ENCODE results near the gene KIRREL1.

KIRREL1 gene

DNA sequence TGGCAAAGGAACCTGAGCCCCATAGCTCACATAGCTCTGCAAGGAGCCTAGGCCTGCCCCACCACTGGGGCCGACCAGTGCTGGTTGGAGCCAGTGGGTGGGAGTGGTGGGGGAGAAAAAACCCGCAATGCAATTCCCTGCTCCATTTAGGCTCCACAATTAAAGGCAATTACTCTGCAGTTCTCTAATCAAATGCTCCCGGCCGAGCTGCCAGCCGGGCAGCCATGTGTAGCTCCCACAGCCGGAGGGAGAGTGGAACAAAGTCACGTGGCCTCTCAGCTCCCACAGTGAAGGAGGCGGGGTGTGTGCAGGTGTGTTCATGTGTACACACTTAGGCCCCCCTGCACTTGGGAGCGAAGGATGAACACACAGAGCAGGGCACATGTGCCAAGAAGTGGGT lies 81.6 kb downstream of the KIRREL1 start:
- peaks cover 0 to 2% of the 10 kb centered on the region in 2 donors for H3K4me1 Mint-ChIP-seq
- H3K27ac Mint-ChIP-seq: no peak overlapping the region
- H3K27me3 Mint-ChIP-seq: peaks cover 14 to 15% of the 10 kb centered on the region in 2 donors
- no peaks in the 10 kb centered on the region for H3K36me3 Mint-ChIP-seq
- no peak overlapping the region for H3K4me3 Mint-ChIP-seq
- no peak for DNase-seq
- H3K9me3 Mint-ChIP-seq: no peaks in the 10 kb centered on the region
- no peak for ATAC-seq (replicated peaks)

- DNase-seq: no peak
- no peak overlapping the region for H3K4me3 Mint-ChIP-seq
- no peak overlapping the region for H3K27ac Mint-ChIP-seq
- H3K27me3 Mint-ChIP-seq: peaks cover 8 to 9% of the 10 kb centered on the region in 2 donors
- H3K4me1 Mint-ChIP-seq: peaks cover 0 to 2% of the 10 kb centered on the region in 2 donors
- H3K9me3 Mint-ChIP-seq: no peaks in the 10 kb centered on the region
- no peaks in the 10 kb centered on the region for H3K36me3 Mint-ChIP-seq
- no peak for ATAC-seq (replicated peaks)
These were observed 83.0 kb downstream of the KIRREL1 start for GRCh38 chr1:158076441-158076840.

DNA sequence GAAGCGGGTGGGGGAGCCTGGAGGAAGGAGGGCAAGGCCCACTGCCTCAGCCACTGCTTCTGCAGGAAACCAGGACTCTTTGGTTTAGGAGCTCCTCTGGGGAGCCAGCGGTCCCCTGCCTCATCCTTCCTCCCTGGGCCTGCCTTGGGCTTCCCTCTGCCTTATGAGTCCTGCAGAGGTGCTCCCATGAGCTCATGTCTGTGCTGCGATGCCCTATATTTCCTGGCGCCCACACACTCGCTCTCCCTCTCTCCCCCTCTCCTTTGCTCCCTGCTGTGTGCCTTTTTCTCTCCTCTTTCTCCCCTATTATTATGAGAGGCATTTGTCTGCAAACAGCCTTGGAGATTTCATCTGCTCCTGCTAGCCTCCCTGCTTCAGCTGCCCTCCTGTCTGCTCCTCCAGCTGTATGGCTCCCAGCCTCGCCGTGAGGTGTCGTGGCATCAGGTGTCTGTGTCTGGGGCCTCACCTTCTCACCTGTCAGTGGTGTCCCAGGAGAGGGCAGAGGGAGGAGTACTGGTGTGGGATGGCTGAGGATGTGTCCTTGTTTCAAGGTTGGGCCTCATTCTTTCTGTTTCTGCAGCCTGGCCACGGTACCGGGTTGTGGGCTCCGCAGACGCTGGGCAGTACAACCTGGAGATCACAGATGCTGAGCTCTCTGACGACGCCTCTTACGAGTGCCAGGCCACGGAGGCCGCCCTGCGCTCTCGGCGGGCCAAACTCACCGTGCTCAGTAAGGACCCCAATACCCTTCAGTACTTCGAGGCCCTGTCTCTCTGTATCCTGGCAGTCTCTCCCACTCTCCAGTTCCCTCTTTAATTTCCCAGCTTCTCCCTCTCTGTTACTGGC lies 84.2 kb downstream of the KIRREL1 start:
- Mint-ChIP-seq H3K27ac (no peak overlapping the region), H3K36me3 (no peaks in the 10 kb centered on the region), H3K9me3 (no peaks in the 10 kb centered on the region), H3K4me3 (no peak overlapping the region), H3K27me3 (no peaks in the 10 kb centered on the region), H3K4me1 (peaks cover 0 to 2% of the 10 kb centered on the region in 2 donors)
- no peak for DNase-seq
- ATAC-seq (replicated peaks): no peak

- DNase-seq: no peak
- H3K4me1 Mint-ChIP-seq: peaks cover 0 to 2% of the 10 kb centered on the region in 2 donors
- no peaks in the 10 kb centered on the region for H3K27me3 Mint-ChIP-seq
- H3K27ac Mint-ChIP-seq: no peak overlapping the region
- no peak overlapping the region for H3K4me3 Mint-ChIP-seq
- no peaks in the 10 kb centered on the region for H3K9me3 Mint-ChIP-seq
- ATAC-seq (replicated peaks): no peak
- no peaks in the 10 kb centered on the region for H3K36me3 Mint-ChIP-seq
These were observed 85.2 kb downstream of the KIRREL1 start for GRCh38 chr1:158078569-158079080.

GRCh38 chr1:158080066-158080465 lies 86.6 kb downstream of the KIRREL1 start:
- H3K36me3 Mint-ChIP-seq: no peaks in the 10 kb centered on the region
- no peaks in the 10 kb centered on the region for H3K27me3 Mint-ChIP-seq
- H3K27ac Mint-ChIP-seq: no peak overlapping the region
- H3K9me3 Mint-ChIP-seq: no peaks in the 10 kb centered on the region
- H3K4me3 Mint-ChIP-seq: no peak overlapping the region
- ATAC-seq (replicated peaks) (no peak), DNase-seq (no peak)
- H3K4me1 Mint-ChIP-seq: peaks cover 0 to 2% of the 10 kb centered on the region in 2 donors

- Mint-ChIP-seq H3K27me3 (peaks cover 7 to 11% of the 10 kb centered on the region in 2 donors), H3K4me3 (no peak overlapping the region), H3K4me1 (peaks cover 4 to 9% of the 10 kb centered on the region in 2 donors), H3K27ac (no peak overlapping the region), H3K36me3 (no peaks in the 10 kb centered on the region), H3K9me3 (no peaks in the 10 kb centered on the region)
- DNase-seq (no peak), ATAC-seq (replicated peaks) (no peak)
These were observed 90.9 kb downstream of the KIRREL1 start for GRCh38 chr1:158084336-158084735.

- Mint-ChIP-seq H3K9me3 (no peaks in the 10 kb centered on the region), H3K27ac (no peak overlapping the region), H3K27me3 (peaks cover 8 to 15% of the 10 kb centered on the region in 2 donors), H3K4me1 (peaks cover 4 to 9% of the 10 kb centered on the region in 2 donors), H3K4me3 (no peak overlapping the region), H3K36me3 (no peaks in the 10 kb centered on the region)
- ATAC-seq (replicated peaks): no peak
- DNase-seq: no peak
These were observed 91.3 kb downstream of the KIRREL1 start for GRCh38 chr1:158084747-158085146.

DNA sequence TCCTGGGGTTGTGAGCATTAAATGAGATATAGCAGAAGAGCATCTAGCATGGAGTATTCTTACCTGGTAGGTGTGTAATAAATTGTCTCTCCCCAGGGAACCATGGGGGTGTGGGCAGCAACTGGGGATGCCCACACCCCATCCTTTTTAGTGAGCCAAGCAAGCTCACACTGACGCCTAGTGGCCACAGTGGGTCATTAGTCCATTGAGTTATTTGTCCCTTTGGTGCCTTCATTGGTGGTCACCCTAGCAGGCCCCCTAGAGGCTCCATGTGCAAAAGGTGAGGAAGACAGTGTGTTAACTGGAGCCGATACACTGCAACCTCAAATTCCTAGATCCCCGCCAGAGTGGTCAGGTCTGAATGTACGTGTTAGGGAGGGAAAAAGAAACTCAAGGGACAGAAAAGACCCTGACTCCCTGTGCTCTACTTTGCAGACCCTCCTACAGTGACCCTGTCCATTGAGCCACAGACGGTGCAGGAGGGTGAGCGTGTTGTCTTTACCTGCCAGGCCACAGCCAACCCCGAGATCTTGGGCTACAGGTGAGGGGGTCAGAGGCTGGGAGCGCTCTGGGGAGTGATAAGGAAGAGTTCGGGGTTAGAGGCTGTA lies 94.0 kb downstream of the KIRREL1 start:
- ATAC-seq (replicated peaks): peak; percentile 80 to 85
- Mint-ChIP-seq H3K9me3 (no peaks in the 10 kb centered on the region), H3K4me3 (no peak overlapping the region), H3K27ac (no peak overlapping the region), H3K4me1 (peaks cover 4 to 9% of the 10 kb centered on the region in 2 donors), H3K27me3 (peaks cover 11 to 30% of the 10 kb centered on the region in 2 donors), H3K36me3 (no peaks in the 10 kb centered on the region)
- peak; percentile 39 for DNase-seq

DNA sequence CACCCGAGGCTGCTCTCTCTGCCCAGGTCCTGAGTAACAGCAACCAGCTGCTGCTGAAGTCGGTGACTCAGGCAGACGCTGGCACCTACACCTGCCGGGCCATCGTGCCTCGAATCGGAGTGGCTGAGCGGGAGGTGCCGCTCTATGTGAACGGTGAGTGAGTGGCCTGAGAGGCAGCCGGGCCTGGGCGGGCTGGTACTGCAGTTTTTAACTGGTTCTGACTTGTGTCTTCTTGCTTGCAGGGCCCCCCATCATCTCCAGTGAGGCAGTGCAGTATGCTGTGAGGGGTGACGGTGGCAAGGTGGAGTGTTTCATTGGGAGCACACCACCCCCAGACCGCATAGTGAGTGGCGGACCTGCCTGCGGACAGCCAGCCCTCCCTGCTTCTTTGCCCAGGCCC lies 96.0 kb downstream of the KIRREL1 start:
- Mint-ChIP-seq H3K27ac (no peak overlapping the region), H3K4me1 (peaks cover 4 to 9% of the 10 kb centered on the region in 2 donors), H3K36me3 (no peaks in the 10 kb centered on the region), H3K9me3 (no peaks in the 10 kb centered on the region), H3K4me3 (no peak overlapping the region), H3K27me3 (peaks cover 29 to 50% of the 10 kb centered on the region in 2 donors)
- no peak for DNase-seq
- no peak for ATAC-seq (replicated peaks)

GRCh38 chr1:158089925-158090637 lies 96.6 kb downstream of the KIRREL1 start:
- DNase-seq: no peak
- no peak overlapping the region for H3K4me3 Mint-ChIP-seq

GRCh38 chr1:158093376-158093775 lies 99.9 kb downstream of the KIRREL1 start:
- Mint-ChIP-seq H3K36me3 (no peaks in the 10 kb centered on the region), H3K27me3 (peaks cover 22 to 39% of the 10 kb centered on the region in 2 donors)
- no peak for DNase-seq

More at GRCh38 chr1:158089925-158090637, 96.6 kb downstream of the KIRREL1 start:
- H3K36me3 Mint-ChIP-seq: no peaks in the 10 kb centered on the region
- peaks cover 29 to 50% of the 10 kb centered on the region in 2 donors for H3K27me3 Mint-ChIP-seq
- H3K9me3 Mint-ChIP-seq: no peaks in the 10 kb centered on the region
- peaks cover 4 to 9% of the 10 kb centered on the region in 2 donors for H3K4me1 Mint-ChIP-seq
- no peak for ATAC-seq (replicated peaks)
- H3K27ac Mint-ChIP-seq: no peak overlapping the region

GRCh38 chr1:158094571-158094970 lies 101.1 kb downstream of the KIRREL1 start:
- ATAC-seq (replicated peaks) (no peak), DNase-seq (no peak)
- H3K9me3 Mint-ChIP-seq: no peaks in the 10 kb centered on the region
- H3K27me3 Mint-ChIP-seq: peaks cover 22 to 37% of the 10 kb centered on the region in 2 donors
- no peaks in the 10 kb centered on the region for H3K36me3 Mint-ChIP-seq
- H3K4me3 Mint-ChIP-seq: no peak overlapping the region
- H3K27ac Mint-ChIP-seq: no peak overlapping the region
- H3K4me1 Mint-ChIP-seq: peaks cover 0 to 2% of the 10 kb centered on the region in 2 donors

More at GRCh38 chr1:158093376-158093775, 99.9 kb downstream of the KIRREL1 start:
- Mint-ChIP-seq H3K4me1 (peaks cover 0 to 2% of the 10 kb centered on the region in 2 donors), H3K9me3 (no peaks in the 10 kb centered on the region), H3K27ac (no peak overlapping the region), H3K4me3 (no peak overlapping the region)
- no peak for ATAC-seq (replicated peaks)

DNA sequence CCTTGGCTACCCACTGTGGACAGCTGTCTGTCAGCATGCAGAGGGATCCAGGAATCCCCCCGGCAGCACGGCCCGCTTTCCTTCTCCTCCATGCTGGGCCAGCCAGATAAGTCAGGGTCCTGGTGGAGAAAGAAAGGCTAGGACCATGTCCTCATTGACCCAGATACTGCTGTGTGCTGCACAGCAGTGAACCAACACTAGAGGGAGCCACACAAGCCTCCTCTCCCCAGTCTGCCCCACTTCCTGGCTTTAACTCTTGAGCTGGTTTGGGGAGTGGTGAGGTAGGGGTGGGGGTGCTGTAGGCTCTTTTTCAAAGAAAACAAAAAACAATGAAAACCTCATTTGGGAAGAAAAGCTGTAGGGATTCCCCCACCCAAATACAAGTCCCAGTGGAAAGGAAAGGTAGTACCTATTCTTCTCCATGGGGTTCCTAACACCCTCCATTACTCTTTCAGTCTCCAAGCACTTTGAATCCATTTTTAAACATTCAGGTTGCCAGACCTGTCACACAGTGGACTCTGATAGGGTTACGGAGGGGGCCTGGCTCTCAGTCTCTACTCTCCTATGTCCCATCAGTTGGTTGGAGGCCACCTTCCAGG lies 102.4 kb downstream of the KIRREL1 start:
- no peaks in the 10 kb centered on the region for H3K9me3 Mint-ChIP-seq
- H3K36me3 Mint-ChIP-seq: no peaks in the 10 kb centered on the region
- H3K27me3 Mint-ChIP-seq: peaks cover 18 to 28% of the 10 kb centered on the region in 2 donors
- no peak for DNase-seq
- peaks cover 0 to 2% of the 10 kb centered on the region in 2 donors for H3K4me1 Mint-ChIP-seq
- H3K4me3 Mint-ChIP-seq: no peak overlapping the region
- peak; percentile 81 to 83 for ATAC-seq (replicated peaks)
- no peak overlapping the region for H3K27ac Mint-ChIP-seq

GRCh38 chr1:158098256-158098655 lies 104.8 kb downstream of the KIRREL1 start:
- Mint-ChIP-seq H3K36me3 (no peaks in the 10 kb centered on the region), H3K4me3 (no peak overlapping the region), H3K27me3 (peaks cover 11 to 12% of the 10 kb centered on the region in 2 donors), H3K9me3 (no peaks in the 10 kb centered on the region), H3K27ac (no peak overlapping the region), H3K4me1 (peaks cover 6 to 7% of the 10 kb centered on the region in 2 donors)
- DNase-seq: no peak
- ATAC-seq (replicated peaks): no peak

Data from stimulated activated naive B cell treated with anti-CD40 and anti-IgM and Interleukin-4, amounts not matched to agents 10 μg/mL and 1 μg/mL and 100 μg/mL, for 72 hours (primary cell).